ENCODE results near the gene CFAP61. TPM values are rescaled to one million over a fixed set of nuclear protein-coding genes. Genes with fewer than 3 reads are reported as not detected.

Gene CFAP61
- total and polyA plus RNA-seq, 7 donors = 8.3 to 59.4 (median 24.5) TPM

DNA sequence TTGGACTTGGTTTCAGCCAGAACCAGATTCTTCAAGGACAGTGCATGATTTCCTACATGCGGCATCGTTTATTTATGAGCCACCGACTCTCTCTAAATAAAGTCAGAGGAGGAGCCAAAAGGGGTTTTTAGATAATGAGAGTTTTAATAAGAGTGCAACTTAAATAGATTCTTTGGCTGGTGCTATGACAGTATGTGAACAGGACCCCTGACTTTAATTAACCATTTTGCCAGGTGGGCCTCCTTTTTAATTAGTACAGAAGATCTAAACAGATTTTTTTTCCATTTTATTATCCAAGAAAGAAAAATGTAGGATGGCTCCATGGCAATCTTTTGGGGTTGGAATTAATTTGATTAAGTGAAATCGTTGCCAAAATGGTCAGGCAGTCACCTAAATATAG lies 240.8 kb downstream of the CFAP61 start:
- Histone ChIP-seq H3K4me1 (no peaks in the 10 kb centered on the region), H3K4me3 (no peak overlapping the region), H3K27ac (no peak overlapping the region), H3K9me3 (no peaks in the 10 kb centered on the region), H3K27me3 (ENCODE audit: insufficient read depth in 3 of 3, low read length in 2 of 3) (no peaks in the 10 kb centered on the region), H3K36me3 (ENCODE audit: insufficient read depth in 1 of 2, low read depth in 1 of 2) (peaks cover 0 to 25% of the 10 kb centered on the region in 2 donors)
- DNase-seq = no peak
- TF ChIP-seq, protein P1, sequence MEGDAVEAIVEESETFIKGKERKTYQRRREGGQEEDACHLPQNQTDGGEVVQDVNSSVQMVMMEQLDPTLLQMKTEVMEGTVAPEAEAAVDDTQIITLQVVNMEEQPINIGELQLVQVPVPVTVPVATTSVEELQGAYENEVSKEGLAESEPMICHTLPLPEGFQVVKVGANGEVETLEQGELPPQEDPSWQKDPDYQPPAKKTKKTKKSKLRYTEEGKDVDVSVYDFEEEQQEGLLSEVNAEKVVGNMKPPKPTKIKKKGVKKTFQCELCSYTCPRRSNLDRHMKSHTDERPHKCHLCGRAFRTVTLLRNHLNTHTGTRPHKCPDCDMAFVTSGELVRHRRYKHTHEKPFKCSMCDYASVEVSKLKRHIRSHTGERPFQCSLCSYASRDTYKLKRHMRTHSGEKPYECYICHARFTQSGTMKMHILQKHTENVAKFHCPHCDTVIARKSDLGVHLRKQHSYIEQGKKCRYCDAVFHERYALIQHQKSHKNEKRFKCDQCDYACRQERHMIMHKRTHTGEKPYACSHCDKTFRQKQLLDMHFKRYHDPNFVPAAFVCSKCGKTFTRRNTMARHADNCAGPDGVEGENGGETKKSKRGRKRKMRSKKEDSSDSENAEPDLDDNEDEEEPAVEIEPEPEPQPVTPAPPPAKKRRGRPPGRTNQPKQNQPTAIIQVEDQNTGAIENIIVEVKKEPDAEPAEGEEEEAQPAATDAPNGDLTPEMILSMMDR (IDR thresholded peaks at IDR 0.05) = no peak
- intact Hi-C loops (cut with DNase I) = no loop called here
- WGBS, 3 donors = 87 to 90% (median 89%) methylated on average over 4 of the region's 4 CpGs
- ATAC-seq = no peak

DNA sequence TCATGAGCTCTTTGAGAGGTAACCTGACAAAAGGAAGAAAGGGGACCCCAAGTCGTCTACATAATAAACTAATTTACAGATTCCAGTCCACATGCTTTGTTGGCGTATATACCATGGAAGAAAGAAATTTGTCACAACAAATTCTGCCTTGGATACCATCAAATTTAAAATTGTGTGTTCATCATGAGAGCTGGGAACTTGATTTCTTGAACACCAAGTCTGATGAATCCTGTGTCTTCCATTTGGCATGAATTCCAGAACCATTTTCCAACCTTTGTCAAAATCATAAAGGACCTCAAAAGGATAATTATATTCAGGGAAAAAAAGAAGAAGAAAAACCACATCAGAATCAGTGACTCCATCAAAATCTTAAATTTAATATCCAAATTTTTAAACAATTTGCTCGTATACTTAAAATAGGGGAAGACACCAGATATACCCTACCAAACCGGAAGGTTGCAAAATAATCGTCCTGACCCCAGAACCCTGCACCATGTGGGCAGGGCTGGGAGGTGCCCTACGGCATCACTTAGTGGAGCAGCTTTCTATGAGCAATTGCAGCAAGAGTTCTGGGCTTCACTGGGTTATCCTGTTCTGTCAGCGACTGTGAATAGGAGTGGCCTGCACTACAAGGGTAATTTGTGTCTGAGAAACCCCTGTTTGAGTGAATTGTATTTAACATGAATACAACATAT lies 241.5 kb downstream of the CFAP61 start:
- intact Hi-C loops (cut with DNase I) = no loop called here
- H3K27me3 ChIP-seq (ENCODE audit: insufficient read depth in 3 of 3, low read length in 2 of 3) = no peaks in the 10 kb centered on the region
- H3K4me3 ChIP-seq = no peak overlapping the region
- peaks cover 0 to 28% of the 10 kb centered on the region in 2 donors for H3K36me3 ChIP-seq (ENCODE audit: insufficient read depth in 1 of 2, low read depth in 1 of 2)
- WGBS, 3 donors = 87 to 91% (median 88%) methylated on average over 7 of the region's 7 CpGs
- H3K4me1 ChIP-seq = no peaks in the 10 kb centered on the region
- ATAC-seq = no peak
- no peak overlapping the region for H3K27ac ChIP-seq
- TF ChIP-seq, protein P1 (IDR thresholded peaks at IDR 0.05) = no peak
- DNase-seq = no peak
- no peaks in the 10 kb centered on the region for H3K9me3 ChIP-seq

DNA sequence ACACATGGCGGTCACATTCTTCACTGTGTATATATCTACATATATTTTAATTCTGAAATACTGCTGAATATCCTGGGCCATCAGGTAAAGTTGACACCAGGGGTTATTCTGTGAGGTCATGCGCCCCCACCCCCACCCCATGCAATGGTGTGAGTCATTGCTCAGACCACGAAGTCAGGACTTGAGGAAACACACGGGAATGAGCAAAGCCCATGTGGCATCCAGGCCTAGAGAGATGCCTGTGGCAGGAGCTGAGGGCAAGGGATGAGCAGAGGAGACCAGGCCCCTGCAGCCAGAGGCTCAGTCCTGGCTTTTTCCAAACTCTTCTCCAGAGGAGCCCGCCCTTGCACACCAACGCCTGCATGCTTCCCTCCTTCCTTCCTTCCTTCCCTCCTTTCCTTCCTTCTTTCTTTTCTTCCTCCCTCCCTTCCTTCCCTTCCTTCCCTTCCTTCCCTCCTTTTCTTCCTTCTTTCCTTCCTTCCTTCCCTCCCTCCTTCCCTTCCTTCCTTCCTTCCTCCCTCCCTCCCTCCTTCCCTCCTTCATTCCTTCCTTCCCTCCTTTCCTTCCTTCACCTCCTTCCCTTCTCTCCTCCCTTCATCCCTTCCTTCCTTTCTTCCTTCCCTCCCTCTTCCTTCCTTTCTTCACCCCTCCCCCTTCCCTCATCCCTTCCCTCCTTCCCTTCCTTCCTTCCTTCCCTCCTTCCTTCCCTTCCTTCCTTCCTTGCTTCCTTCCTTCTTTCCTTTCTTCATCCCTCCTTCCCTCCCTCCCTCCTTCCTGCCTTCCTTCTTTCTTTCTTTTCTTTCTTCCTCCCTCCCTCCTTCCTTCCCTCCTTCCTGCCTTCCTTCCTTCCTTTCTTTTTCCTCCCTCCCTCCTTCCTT lies 243.5 kb downstream of the CFAP61 start:
- H3K27ac ChIP-seq = no peak overlapping the region
- DNase-seq = no peak
- no peaks in the 10 kb centered on the region for H3K27me3 ChIP-seq (ENCODE audit: insufficient read depth in 3 of 3, low read length in 2 of 3)
- no peaks in the 10 kb centered on the region for H3K4me1 ChIP-seq
- no peak for ATAC-seq
- H3K4me3 ChIP-seq = no peak overlapping the region
- peaks cover 0 to 27% of the 10 kb centered on the region in 2 donors for H3K36me3 ChIP-seq (ENCODE audit: insufficient read depth in 1 of 2, low read depth in 1 of 2)
- TF ChIP-seq, protein P1 (IDR thresholded peaks at IDR 0.05) = no peak
- no peaks in the 10 kb centered on the region for H3K9me3 ChIP-seq
- 78 to 84% (median 79%) methylated on average over 6 of the region's 6 CpGs for WGBS, 3 donors
- intact Hi-C loops (cut with DNase I) = no loop called here

DNA sequence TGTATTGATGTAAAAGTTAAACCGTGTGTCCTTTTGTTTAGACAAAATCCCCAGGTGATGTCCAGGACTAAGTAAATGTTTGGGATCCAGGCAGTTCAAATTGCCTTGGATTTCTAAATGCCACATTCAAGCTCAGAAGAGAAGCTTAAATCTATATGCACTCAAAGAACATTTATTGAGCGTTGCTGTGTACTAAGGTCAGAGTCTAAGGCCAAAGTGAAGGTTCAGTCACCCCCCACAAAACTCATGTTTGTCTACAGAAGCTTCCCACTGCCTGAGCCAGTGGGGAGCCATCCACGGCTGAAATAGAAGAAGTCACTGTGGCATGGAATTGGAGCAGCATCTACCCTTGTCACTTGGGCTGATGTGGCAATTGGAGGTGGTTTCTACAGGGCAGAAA lies 244.8 kb downstream of the CFAP61 start:
- no peak overlapping the region for H3K27ac ChIP-seq
- no peak overlapping the region for H3K4me3 ChIP-seq
- H3K36me3 ChIP-seq (ENCODE audit: insufficient read depth in 1 of 2, low read depth in 1 of 2) = peaks cover 0 to 22% of the 10 kb centered on the region in 2 donors
- no peaks in the 10 kb centered on the region for H3K4me1 ChIP-seq
- TF ChIP-seq, protein P1 (IDR thresholded peaks at IDR 0.05) = no peak
- WGBS, 3 donors = 74 to 82% (median 81%) methylated on average over 3 of the region's 3 CpGs
- intact Hi-C loops (cut with DNase I) = no loop called here
- ATAC-seq (no peak), DNase-seq (no peak)
- no peaks in the 10 kb centered on the region for H3K27me3 ChIP-seq (ENCODE audit: insufficient read depth in 3 of 3, low read length in 2 of 3)
- H3K9me3 ChIP-seq = no peaks in the 10 kb centered on the region

All from psoas muscle (tissue), 8 donors.